HCT116 (cell line): ENCODE measurements around the gene DCDC2C. TPM values are rescaled to one million over a fixed set of nuclear protein-coding genes. Genes with fewer than 3 reads are reported as not detected.

ENCODE experiments used
- ATAC-seq: fragments of 200-7000 bp; cut with Tn5 transposase; 2 replicates; pipeline ENCODE4 v1.9.1; 2020; ENCODE audit warnings: mild to moderate bottlenecking, moderate library complexity
- BruUV-seq: library from RNA; stranded (reverse); fragments of 400-500 nt; replicated peaks from 2 replicates; lab custom pipeline; 2021; lab: Mats Ljungman, UMichigan
- CTCF ChIA-PET: fragments of 300-600 bp; sonication (Branson Sonifier 250); formaldehyde crosslinking; loops from one replicate; lab custom pipeline; 2021; ENCODE audit warnings: antibody characterized with exemption; lab: Charles Lee
- POLR2A ChIA-PET: fragments of 300-600, 350-600 bp; sonication (Branson Sonifier 250); formaldehyde crosslinking; loops from one replicate; lab custom pipeline; 2021; ENCODE audit warnings: antibody characterized with exemption; lab: Charles Lee
- RAD21 ChIA-PET, 2 experiments: fragments of 300-600 bp; sonication (Branson Sonifier 250); formaldehyde crosslinking; loops; one replicate each; lab custom pipeline; 2023; ENCODE audit warnings: low total read pairs in 2 of 2; ENCODE audit not compliant: uncharacterized antibody in 2 of 2, unreplicated experiment in 2 of 2, low non-redundant PET in 1 of 2; lab: Charles Lee
- DNase-seq: peaks from one replicate; pipeline ENCODE4 v3.0.0-alpha.2; 2010; ENCODE audit warnings: low read depth, low spot score
- H2AFZ ChIP-seq: fragments of 200-600 bp; shearing (Covaris generic), sonication (generic); 2 replicates; pipeline ENCODE4 v1.6.1; 2017; ENCODE audit warnings: low read depth, mixed run types, mixed read lengths, antibody characterized with exemption, low read length; ENCODE audit not compliant: poor library complexity, severe bottlenecking
- H3K27ac ChIP-seq: 2 replicates; pipeline ENCODE4 v1.5.1; 2012; ENCODE audit warnings: low read depth, low read length
- H3K27me3 ChIP-seq: fragments of 200-600 bp; sonication (generic); 2 replicates; pipeline ENCODE4 v1.6.1; 2016; ENCODE audit warnings: mixed run types, low read length, mixed read lengths; ENCODE audit not compliant: insufficient read depth
- H3K36me3 ChIP-seq, 2 experiments: fragments of 200-500 bp in 1 of 2; fragments of 200-600 bp in 1 of 2; sonication (Bioruptor generic) in 1 of 2; sonication (generic) in 1 of 2; 2 replicates each; pipeline versions ENCODE4 v1.5.1 to v1.6.1; 2014 to 2016; ENCODE audit warnings: low read length in 2 of 2, inconsistent platforms in 1 of 2, mixed read lengths in 1 of 2, mixed run types in 1 of 2; ENCODE audit not compliant: insufficient read depth in 2 of 2, control insufficient read depth in 1 of 2
- H3K4me1 ChIP-seq, 2 experiments: fragments of 200-600 bp in 1 of 2; sonication (generic) in 1 of 2; 2 replicates each; pipeline versions ENCODE4 v1.5.1 to v1.6.1; 2012 to 2017; ENCODE audit warnings: low read length in 2 of 2, inconsistent platforms in 1 of 2, mild to moderate bottlenecking in 1 of 2, mixed read lengths in 1 of 2, mixed run types in 1 of 2, moderate library complexity in 1 of 2; ENCODE audit not compliant: insufficient read depth in 2 of 2, control insufficient read depth in 1 of 2
- H3K4me2 ChIP-seq: fragments of 200-600 bp; sonication (generic); 2 replicates; pipeline ENCODE4 v1.6.1; 2017; ENCODE audit warnings: mixed run types, low read length, mixed read lengths
- H3K4me3 ChIP-seq, 2 experiments: fragments of 200-600 bp in 1 of 2; sonication (generic) in 1 of 2; replicated peaks in 1 of 2; 2 replicates each; pipeline ENCODE4 v1.5.1; 2011 to 2016; ENCODE audit warnings: low read length in 2 of 2, control low read depth in 1 of 2, low read depth in 1 of 2, mild to moderate bottlenecking in 1 of 2, mixed read lengths in 1 of 2, mixed run types in 1 of 2
- H3K79me2 ChIP-seq: fragments of 200-600 bp; sonication (generic); 2 replicates; pipeline ENCODE4 v1.6.1; 2017; ENCODE audit warnings: mild to moderate bottlenecking, mixed run types, low read length, moderate library complexity, mixed read lengths; ENCODE audit not compliant: insufficient read depth
- H3K9ac ChIP-seq: fragments of 200-600 bp; sonication (generic); 2 replicates; pipeline ENCODE4 v1.6.1; 2016; ENCODE audit warnings: low read length, mixed read lengths
- H3K9me2 ChIP-seq: fragments of 200-600 bp; sonication (generic), shearing (Covaris generic); 2 replicates; pipeline ENCODE4 v1.6.1; 2017; ENCODE audit warnings: mixed run types, mild to moderate bottlenecking, moderate library complexity; ENCODE audit not compliant: insufficient read depth
- H3K9me3 ChIP-seq, 2 experiments: fragments of 200-500 bp in 1 of 2; fragments of 200-600 bp in 1 of 2; sonication (Bioruptor generic) in 1 of 2; sonication (generic) in 1 of 2; 2 replicates each; pipeline ENCODE4 v1.6.1; 2014 to 2017; ENCODE audit warnings: low read length in 2 of 2, mixed read lengths in 2 of 2, inconsistent platforms in 1 of 2, low read depth in 1 of 2, mild to moderate bottlenecking in 1 of 2, mixed run types in 1 of 2, moderate library complexity in 1 of 2; ENCODE audit not compliant: control insufficient read depth in 1 of 2, insufficient read depth in 1 of 2
- H4K20me1 ChIP-seq: fragments of 200-600 bp; sonication (generic), shearing (Covaris generic); 2 replicates; pipeline ENCODE4 v1.6.1; 2017; ENCODE audit warnings: mixed run types, mild to moderate bottlenecking, moderate library complexity; ENCODE audit not compliant: insufficient read depth
- EGR1 ChIP-seq: IDR thresholded peaks from 2 replicates; pipeline ENCODE4 v1.6.1; 2012; ENCODE audit warnings: low read depth
- POLR2AphosphoS5 ChIP-seq: IDR thresholded peaks from 2 replicates; pipeline ENCODE4 v1.6.1; 2011; ENCODE audit warnings: mild to moderate bottlenecking, low read depth, low read length, moderate library complexity
- SP1 ChIP-seq: IDR thresholded peaks from 2 replicates; pipeline ENCODE4 v1.6.1; 2012; ENCODE audit warnings: low read depth
- SRF ChIP-seq: IDR thresholded peaks from 2 replicates; pipeline ENCODE4 v1.6.1; 2012; ENCODE audit warnings: low read depth
- TCF7L2 ChIP-seq: IDR thresholded peaks from 2 replicates; pipeline ENCODE4 v1.7.0; 2011; ENCODE audit warnings: borderline replicate concordance, inconsistent platforms; ENCODE audit not compliant: insufficient read depth, insufficient read length; ENCODE audit errors: extremely low read depth
- intact Hi-C: fragments of 100-400 bp; cut with micrococcal nuclease; formaldehyde crosslinking; loops from 2 replicates; pipeline ENCODE4 v1.10.0; 2022
- total RNA-seq: library from RNA; stranded (reverse); gene quantifications from one replicate; pipeline ENCODE4 v1.2.1, GENCODE V29; 2021; ENCODE audit not compliant: unreplicated experiment
- TF ChIP-seq, protein P1 (sequence below): IDR thresholded peaks from 2 replicates; pipeline ENCODE4 v1.6.1; 2012
- TF ChIP-seq, protein P2 (sequence below): IDR thresholded peaks from 2 replicates; pipeline ENCODE4 v1.6.1; 2012; ENCODE audit warnings: low read depth
- TF ChIP-seq, protein P3 (sequence below): IDR thresholded peaks from 2 replicates; pipeline ENCODE4 v1.6.1; 2012

The DCDC2C gene
- total RNA-seq, 1 experiment from 2014 or later, result not detected

DNA sequence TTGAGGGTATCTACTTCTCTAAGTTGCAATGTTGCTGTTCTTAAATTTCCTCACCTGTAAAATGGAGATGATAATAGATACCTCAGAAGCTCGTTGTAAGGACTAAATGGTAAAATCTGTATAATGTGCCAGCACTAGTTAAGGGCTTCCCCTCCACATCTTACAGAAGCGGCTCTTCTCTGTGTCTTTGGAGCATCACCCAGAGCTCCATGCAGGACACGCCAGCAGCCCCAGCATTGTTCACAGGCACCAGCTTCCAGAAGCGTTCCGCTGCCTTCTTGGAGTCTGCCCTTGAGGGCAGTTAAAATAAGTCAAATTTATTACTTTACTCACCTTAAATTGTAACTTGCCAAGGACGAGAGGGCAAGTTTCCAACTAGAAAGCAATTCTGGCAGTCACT, 5.8 kb downstream of the DCDC2C start (continued):
- TF ChIP-seq EGR1, result no peak
- TF ChIP-seq, protein P1, sequence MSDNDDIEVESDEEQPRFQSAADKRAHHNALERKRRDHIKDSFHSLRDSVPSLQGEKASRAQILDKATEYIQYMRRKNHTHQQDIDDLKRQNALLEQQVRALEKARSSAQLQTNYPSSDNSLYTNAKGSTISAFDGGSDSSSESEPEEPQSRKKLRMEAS, result no peak
- no peak for TF ChIP-seq SP1
- TF ChIP-seq, protein P2, sequence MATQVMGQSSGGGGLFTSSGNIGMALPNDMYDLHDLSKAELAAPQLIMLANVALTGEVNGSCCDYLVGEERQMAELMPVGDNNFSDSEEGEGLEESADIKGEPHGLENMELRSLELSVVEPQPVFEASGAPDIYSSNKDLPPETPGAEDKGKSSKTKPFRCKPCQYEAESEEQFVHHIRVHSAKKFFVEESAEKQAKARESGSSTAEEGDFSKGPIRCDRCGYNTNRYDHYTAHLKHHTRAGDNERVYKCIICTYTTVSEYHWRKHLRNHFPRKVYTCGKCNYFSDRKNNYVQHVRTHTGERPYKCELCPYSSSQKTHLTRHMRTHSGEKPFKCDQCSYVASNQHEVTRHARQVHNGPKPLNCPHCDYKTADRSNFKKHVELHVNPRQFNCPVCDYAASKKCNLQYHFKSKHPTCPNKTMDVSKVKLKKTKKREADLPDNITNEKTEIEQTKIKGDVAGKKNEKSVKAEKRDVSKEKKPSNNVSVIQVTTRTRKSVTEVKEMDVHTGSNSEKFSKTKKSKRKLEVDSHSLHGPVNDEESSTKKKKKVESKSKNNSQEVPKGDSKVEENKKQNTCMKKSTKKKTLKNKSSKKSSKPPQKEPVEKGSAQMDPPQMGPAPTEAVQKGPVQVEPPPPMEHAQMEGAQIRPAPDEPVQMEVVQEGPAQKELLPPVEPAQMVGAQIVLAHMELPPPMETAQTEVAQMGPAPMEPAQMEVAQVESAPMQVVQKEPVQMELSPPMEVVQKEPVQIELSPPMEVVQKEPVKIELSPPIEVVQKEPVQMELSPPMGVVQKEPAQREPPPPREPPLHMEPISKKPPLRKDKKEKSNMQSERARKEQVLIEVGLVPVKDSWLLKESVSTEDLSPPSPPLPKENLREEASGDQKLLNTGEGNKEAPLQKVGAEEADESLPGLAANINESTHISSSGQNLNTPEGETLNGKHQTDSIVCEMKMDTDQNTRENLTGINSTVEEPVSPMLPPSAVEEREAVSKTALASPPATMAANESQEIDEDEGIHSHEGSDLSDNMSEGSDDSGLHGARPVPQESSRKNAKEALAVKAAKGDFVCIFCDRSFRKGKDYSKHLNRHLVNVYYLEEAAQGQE, result no peak
- no peak for TF ChIP-seq TCF7L2
- no peak for TF ChIP-seq POLR2AphosphoS5

DNA sequence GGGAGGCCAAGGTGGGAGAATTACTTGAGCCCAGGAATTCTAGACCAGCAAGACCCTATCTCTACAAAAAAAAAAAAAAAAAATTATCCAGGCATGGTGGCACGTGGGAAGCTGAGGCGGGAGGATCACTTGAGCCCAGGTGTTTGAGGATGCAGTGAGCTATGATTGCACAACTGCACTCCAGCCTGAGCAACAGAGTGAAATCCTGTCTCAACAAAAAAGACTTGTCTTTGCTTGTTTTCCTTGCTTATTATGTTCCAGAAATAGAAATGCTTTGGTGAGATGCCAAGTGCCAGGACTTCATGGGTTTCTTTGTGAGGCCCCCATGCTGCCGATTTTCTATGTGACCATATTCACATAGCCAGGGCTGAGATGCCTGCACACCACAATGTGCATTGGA, 9.0 kb downstream of the DCDC2C start:
- intact Hi-C loops, result no loop called here
- H3K4me3 ChIP-seq, result no peak overlapping the region
- ChIA-PET RAD21 (no interaction called here), POLR2A (no interaction called here), CTCF (no interaction called here)
- ATAC-seq (no peak), DNase-seq (no peak)
- BruUV-seq, result no TSS peak
- H3K9me2 ChIP-seq, result no peaks in the 10 kb centered on the region
- no peaks in the 10 kb centered on the region for H3K36me3 ChIP-seq
- no peaks in the 10 kb centered on the region for H3K4me1 ChIP-seq
- no peak overlapping the region for H3K9ac ChIP-seq
- H3K9me3 ChIP-seq, result no peaks in the 10 kb centered on the region
- H3K27me3 ChIP-seq, result peaks cover 24% of the 10 kb centered on the region
- no peaks in the 10 kb centered on the region for H3K79me2 ChIP-seq
- no peak for TF ChIP-seq SRF
- TF ChIP-seq, protein P3, sequence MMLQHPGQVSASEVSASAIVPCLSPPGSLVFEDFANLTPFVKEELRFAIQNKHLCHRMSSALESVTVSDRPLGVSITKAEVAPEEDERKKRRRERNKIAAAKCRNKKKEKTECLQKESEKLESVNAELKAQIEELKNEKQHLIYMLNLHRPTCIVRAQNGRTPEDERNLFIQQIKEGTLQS, result no peak
- no peak overlapping the region for H3K27ac ChIP-seq
- H4K20me1 ChIP-seq, result no peaks in the 10 kb centered on the region
- no peak overlapping the region for H3K4me2 ChIP-seq
- no peak overlapping the region for H2AFZ ChIP-seq
